Left ventricle myocardium inferior (tissue), 1 donor: ENCODE results near the gene IMPA2. TPM values are rescaled to one million over a fixed set of nuclear protein-coding genes. Genes with fewer than 3 reads are reported as not detected.

Experiments
- DNase-seq: peaks from one replicate; pipeline ENCODE4 v3.0.0-alpha.2; 2020
- H3K27ac ChIP-seq: fragments of 200-600 bp; replicated peaks from 2 replicates; pipeline ENCODE4 v1.8.0; 2021
- H3K27me3 ChIP-seq: fragments of 200-600 bp; 2 replicates; pipeline ENCODE4 v1.8.0; 2021; ENCODE audit warnings: low read depth
- H3K36me3 ChIP-seq: fragments of 200-600 bp; 2 replicates; pipeline ENCODE4 v1.8.0; 2021
- H3K4me1 ChIP-seq: fragments of 200-600 bp; 2 replicates; pipeline ENCODE4 v1.8.0; 2021
- H3K4me3 ChIP-seq: fragments of 200-600 bp; 2 replicates; pipeline ENCODE4 v1.8.0; 2021; ENCODE audit warnings: mild to moderate bottlenecking, moderate library complexity
- H3K9me3 ChIP-seq: fragments of 200-600 bp; replicated peaks from 2 replicates; pipeline ENCODE4 v1.8.0; 2021
- intact Hi-C: fragments of 100-400 bp; cut with micrococcal nuclease; formaldehyde crosslinking; loops from one replicate; pipeline ENCODE4 v1.11.0; 2022
- total RNA-seq: library from RNA; stranded (reverse); fragmentation: NEBNext Ultra II Directional; extraction: Animal tissue kit (Norgen Biotek cat#: 25700); gene quantifications from one replicate; pipeline ENCODE4 v1.2.1, GENCODE V29; 2021
- TF ChIP-seq, protein P1 (sequence below): fragments of 200-600 bp; IDR thresholded peaks from 2 replicates; pipeline ENCODE4 v1.8.0; 2021; ENCODE audit warnings: antibody characterized with exemption, mild to moderate bottlenecking, borderline replicate concordance
- donor health status: DM: no; HTN: yes; CAD: no; lungs with severe emphysema.

The IMPA2 gene
- total RNA-seq, 1 donor from 2014 or later, result 51.5 TPM

- no peaks in the 10 kb centered on the region for H3K27me3 ChIP-seq
- DNase-seq, result peak; percentile 75
- intact Hi-C loops, result loop anchor here (5.0 kb wide), 1 partner anchor 58 kb away; no protein-coding TSS in a partner anchor
- peaks cover 16% of the 10 kb centered on the region for H3K36me3 ChIP-seq
- H3K27ac ChIP-seq, result peak overlapping the region; percentile 80
- TF ChIP-seq, protein P1, sequence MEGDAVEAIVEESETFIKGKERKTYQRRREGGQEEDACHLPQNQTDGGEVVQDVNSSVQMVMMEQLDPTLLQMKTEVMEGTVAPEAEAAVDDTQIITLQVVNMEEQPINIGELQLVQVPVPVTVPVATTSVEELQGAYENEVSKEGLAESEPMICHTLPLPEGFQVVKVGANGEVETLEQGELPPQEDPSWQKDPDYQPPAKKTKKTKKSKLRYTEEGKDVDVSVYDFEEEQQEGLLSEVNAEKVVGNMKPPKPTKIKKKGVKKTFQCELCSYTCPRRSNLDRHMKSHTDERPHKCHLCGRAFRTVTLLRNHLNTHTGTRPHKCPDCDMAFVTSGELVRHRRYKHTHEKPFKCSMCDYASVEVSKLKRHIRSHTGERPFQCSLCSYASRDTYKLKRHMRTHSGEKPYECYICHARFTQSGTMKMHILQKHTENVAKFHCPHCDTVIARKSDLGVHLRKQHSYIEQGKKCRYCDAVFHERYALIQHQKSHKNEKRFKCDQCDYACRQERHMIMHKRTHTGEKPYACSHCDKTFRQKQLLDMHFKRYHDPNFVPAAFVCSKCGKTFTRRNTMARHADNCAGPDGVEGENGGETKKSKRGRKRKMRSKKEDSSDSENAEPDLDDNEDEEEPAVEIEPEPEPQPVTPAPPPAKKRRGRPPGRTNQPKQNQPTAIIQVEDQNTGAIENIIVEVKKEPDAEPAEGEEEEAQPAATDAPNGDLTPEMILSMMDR, result peak; percentile 87
- H3K9me3 ChIP-seq, result no peaks in the 10 kb centered on the region
- peaks cover 62% of the 10 kb centered on the region for H3K4me1 ChIP-seq
- no peak overlapping the region for H3K4me3 ChIP-seq
Observed at GRCh38 chr18:11995445-11996189, 14.3 kb downstream of the IMPA2 start.

- intact Hi-C loops, result loop anchor here (5.0 kb wide), 1 partner anchor 59 kb away; no protein-coding TSS in a partner anchor
- no peak for DNase-seq
- Histone ChIP-seq H3K4me1 (peaks cover 62% of the 10 kb centered on the region), H3K4me3 (no peak overlapping the region), H3K9me3 (no peaks in the 10 kb centered on the region), H3K27me3 (no peaks in the 10 kb centered on the region), H3K27ac (peak overlapping the region; percentile 80), H3K36me3 (peaks cover 21% of the 10 kb centered on the region)
- TF ChIP-seq, protein P1, result no peak
Observed at GRCh38 chr18:11996190-11996754, 15.0 kb downstream of the IMPA2 start.

GRCh38 chr18:11996907-11997306 lies 15.6 kb downstream of the IMPA2 start:
- H3K27me3 ChIP-seq, result no peaks in the 10 kb centered on the region
- TF ChIP-seq, protein P1, result no peak
- no peak for DNase-seq
- intact Hi-C loops, result loop anchor here (5.0 kb wide), 1 partner anchor 60 kb away; no protein-coding TSS in a partner anchor
- H3K27ac ChIP-seq, result peak overlapping the region; percentile 80
- peaks cover 60% of the 10 kb centered on the region for H3K4me1 ChIP-seq
- no peak overlapping the region for H3K4me3 ChIP-seq
- peaks cover 27% of the 10 kb centered on the region for H3K36me3 ChIP-seq
- H3K9me3 ChIP-seq, result no peaks in the 10 kb centered on the region

GRCh38 chr18:11997466-11997865 lies 16.2 kb downstream of the IMPA2 start:
- intact Hi-C loops, result loop anchor here (5.0 kb wide), 1 partner anchor 60 kb away; no protein-coding TSS in a partner anchor
- Histone ChIP-seq H3K27me3 (no peaks in the 10 kb centered on the region), H3K4me1 (peaks cover 55% of the 10 kb centered on the region), H3K27ac (peak overlapping the region; percentile 80), H3K36me3 (peaks cover 31% of the 10 kb centered on the region), H3K4me3 (no peak overlapping the region), H3K9me3 (no peaks in the 10 kb centered on the region)
- TF ChIP-seq, protein P1, result no peak
- DNase-seq, result no peak

DNA sequence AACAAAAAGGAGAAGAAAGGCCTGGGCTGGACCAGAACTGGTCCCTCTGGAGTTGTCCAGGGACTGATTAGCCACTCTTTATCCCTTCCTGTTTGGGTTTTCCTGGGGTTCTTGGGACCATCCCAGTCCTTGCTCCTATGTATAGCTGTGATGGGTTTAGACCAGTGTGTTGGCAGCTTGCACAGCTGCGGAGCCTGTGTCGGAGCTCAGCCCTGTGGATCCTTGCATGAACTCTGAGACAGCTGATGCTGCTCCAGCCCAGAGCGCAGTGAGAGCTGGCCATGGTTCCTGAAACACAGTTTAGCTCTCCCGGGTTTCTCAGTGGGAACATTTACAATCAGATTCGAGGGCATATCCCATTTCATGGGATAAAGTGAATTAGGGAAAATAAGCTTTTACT lies 16.9 kb downstream of the IMPA2 start:
- H3K27me3 ChIP-seq, result no peaks in the 10 kb centered on the region
- TF ChIP-seq, protein P1, result no peak
- intact Hi-C loops, result loop anchor here (5.0 kb wide), 1 partner anchor 61 kb away; no protein-coding TSS in a partner anchor
- H3K9me3 ChIP-seq, result no peaks in the 10 kb centered on the region
- DNase-seq, result peak; percentile 49
- peak overlapping the region; percentile 80 for H3K27ac ChIP-seq
- H3K36me3 ChIP-seq, result peaks cover 31% of the 10 kb centered on the region
- H3K4me3 ChIP-seq, result no peak overlapping the region
- H3K4me1 ChIP-seq, result peaks cover 57% of the 10 kb centered on the region
